ENCODE data around the gene PRM2. TPM values are rescaled to one million over a fixed set of nuclear protein-coding genes. Genes with fewer than 3 reads are reported as not detected.
"Not testable (repeated sequence)": the region's sequence is repeated elsewhere in the genome, so short reads cannot be mapped to it uniquely, and the experiment has no call there.

The PRM2 gene
- total RNA-seq, 1 experiment from 2014 or later, result not detected

DNA sequence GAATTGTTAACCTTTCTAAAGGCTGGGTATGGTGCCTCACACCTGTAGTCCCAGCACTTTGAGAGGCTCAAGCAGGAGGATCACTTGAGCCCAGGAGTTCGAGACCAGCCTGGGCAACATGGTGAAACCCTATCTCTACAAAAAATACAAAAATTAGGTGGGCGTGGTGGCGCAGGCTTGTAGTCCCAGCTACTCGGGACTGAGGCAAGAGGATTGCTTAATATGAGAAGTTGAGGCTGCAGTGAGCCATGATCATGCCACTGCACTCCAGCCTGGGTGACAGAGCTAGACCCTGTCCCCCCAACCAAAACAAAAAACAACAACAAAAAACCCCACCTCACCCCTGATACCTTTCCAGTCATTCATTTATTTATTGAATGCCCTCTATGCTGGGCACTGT is 13.4 kb upstream of the PRM2 start:
- DNase-seq (ENCODE audit: low spot score), result not testable (repeated sequence)

- DNase-seq (ENCODE audit: low spot score), result no peak
Measured at GRCh38 chr16:11289202-11289601, 12.9 kb upstream of the PRM2 start.

DNA sequence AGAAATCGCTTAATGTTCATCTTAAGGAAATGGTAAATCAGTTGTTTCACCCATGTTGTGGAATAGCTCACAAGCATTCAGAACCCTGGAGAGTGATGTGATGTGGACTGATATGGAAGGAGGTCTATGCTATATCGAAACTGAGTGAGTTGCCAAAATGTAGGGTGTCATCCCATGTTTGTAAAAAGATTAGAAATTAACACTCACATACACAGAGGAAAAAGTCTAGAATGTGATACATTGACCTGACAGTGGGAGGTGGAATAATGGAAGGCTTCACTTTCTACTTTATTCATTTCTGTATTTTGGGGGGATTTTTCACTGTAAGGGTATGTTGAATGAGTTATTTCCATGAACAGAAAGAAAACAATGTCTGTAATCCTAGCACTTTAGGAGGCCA is 9.6 kb upstream of the PRM2 start:
- no peak for DNase-seq (ENCODE audit: low spot score)

GRCh38 chr16:11283820-11284248 is 7.6 kb upstream of the PRM2 start:
- no peak for DNase-seq (ENCODE audit: low spot score)

DNA sequence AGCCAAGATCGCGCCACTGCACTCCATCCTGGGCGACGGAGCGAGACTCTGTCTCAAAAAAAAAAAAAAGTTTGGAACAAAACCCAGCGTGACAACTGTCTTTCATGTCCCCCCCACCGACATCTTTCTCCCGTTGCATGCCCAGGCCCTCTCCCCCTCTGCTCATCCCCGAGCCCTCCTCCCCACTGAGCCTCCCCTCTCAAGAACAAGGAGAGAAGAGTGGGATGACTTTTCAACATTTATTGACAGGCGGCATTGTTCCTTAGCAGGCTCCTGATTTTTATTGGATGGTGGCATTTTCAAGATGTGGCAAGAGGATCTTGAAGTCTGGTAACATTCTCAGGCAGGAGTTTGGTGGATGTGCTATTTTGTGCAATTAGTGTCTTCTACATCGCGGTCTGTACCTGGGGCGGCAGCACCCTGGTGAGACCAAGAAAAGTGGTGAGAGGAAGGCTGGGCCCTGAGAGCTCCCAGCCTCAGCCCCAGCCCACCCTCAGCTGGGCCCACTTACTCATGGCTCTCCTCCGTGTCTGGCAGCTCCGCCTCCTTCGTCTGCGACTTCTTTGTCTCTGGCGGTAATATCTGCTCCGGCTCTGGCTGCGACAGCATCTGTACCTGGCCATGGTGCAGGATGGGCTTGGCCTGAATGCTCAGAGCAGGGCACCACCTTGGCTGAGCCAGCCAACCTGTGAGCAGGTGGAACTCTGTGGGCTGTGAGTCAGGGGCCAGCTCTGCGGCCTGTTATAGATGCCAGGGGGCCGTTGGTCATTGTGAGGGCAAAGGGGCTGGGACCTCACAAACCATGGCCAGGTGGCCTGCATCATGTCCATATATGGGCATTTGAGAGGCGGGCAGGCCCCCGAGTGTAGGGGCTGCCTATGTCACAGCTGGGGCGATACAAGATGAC is 4.6 kb upstream of the PRM2 start, which contains the start of gene PRM1:
Gene PRM1, minus strand, starts transcription at position 715 of the 907 bp plus-strand sequence. Its CDS starts 92 bp downstream, at position 623.
- no peak for DNase-seq (ENCODE audit: low spot score)

- no peak for DNase-seq (ENCODE audit: low spot score)
Measured at GRCh38 chr16:11278681-11279628, 2.7 kb upstream of the PRM2 start.

DNA sequence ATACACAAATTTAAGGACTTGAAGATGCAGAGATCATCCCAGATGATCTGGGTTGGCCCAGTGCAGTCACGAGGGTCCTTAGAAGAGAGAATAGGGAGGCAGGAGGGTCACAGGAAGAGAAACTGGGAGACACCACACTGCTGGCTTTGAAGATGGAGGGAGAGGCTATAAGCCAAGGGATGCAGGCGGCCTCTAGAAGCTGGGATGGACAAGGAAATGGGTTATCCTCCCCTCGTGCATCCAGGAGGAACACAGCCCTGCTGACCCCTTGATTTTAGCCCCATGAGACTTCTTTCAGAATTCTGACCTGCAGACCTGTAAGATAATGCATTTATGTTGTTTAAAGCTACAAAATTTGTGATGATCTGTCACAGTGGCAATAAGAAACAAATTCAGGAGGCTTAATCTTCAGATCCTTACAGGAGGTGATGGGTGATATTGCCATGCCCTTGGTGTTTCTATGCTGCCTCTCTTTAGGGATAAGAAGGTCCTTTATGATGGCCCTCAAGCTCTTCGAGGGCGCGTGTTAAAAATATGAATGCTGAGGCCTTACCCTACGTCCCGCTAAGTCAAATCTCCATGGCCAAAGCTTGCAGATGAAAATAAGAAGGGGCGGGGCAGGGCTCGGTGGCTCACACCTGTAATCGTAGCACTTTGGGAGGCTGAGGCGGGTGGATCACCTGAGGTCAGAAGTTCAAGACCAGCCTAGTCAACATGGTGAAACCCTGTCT is 1.5 kb upstream of the PRM2 start:
- DNase-seq (ENCODE audit: low spot score), result no peak

GRCh38 chr16:11276896-11277593 is 765 bp upstream of the PRM2 start:
- no peak for DNase-seq (ENCODE audit: low spot score)

- no peak for DNase-seq (ENCODE audit: low spot score)
Measured at GRCh38 chr16:11274964-11275363, 1.3 kb downstream of the PRM2 start.

GRCh38 chr16:11273721-11274324 is 2.5 kb downstream of the PRM2 start:
- no peak for DNase-seq (ENCODE audit: low spot score)

DNA sequence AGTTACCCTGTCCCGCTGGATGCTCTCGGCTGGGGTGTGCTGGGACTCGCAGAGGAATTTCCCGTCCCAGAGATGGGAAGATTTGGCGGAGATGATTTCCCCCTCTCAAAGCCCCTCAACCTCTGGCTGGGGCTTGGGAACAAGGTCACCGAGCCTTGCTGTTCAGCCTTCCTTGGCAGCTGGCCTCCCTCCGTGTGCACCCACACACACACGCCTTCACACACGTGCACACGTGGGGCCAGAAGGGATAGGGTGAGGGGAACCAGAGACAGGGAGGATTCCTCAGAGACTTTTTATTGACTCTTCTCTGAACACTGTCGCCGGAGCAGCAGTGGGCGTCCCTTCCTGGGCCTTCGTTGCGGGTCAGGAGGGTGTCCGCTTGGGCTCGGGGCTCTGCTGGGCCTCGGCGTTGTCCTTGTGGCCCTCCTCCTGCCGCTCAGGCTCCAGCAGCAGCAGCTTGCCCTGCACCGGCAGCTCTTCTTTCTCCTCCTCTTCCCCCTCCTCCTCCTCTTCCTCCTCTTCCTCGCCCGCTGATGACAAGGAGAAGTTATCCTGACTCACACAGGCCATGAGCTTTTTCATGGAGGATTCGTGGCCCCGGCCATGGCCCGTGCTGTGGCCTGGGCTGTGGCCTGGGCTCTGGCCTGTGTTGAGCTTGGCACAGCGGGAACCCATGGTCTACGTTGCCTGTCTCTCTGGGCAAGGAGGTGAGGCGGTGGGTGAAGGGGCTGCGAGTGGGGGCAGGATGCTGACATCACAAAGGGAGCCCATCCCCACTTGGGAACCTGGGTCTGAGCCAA is 3.2 kb downstream of the PRM2 start, which contains the start of gene PRM3:
Gene PRM3, minus strand, starts transcription at position 709 of the 800 bp plus-strand sequence. Its CDS starts 34 bp downstream, at position 675.
- no peak for DNase-seq (ENCODE audit: low spot score)

- DNase-seq (ENCODE audit: low spot score), result no peak
Measured at GRCh38 chr16:11272484-11272883, 3.8 kb downstream of the PRM2 start.

DNA sequence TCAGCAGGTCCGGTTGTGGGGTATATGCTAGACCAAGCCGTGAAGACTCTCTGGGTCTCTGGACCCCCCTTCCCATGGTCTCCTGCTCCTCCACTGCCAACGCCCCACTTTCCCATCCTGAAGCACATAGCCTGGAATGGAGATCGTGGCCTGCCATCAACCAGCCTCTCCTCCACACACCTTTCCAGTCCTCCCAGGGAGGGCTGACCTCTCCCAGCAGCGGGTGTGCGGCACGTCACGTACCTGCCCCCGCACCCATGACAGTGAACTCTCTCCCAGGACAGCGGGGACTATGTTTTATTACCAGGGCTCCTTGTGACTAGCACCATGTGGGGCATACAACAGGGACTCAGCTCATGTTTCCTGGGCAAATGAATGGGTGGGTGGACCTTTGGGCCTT is 4.7 kb downstream of the PRM2 start:
- no peak for DNase-seq (ENCODE audit: low spot score)

GRCh38 chr16:11270602-11271162 is 5.6 kb downstream of the PRM2 start:
- DNase-seq (ENCODE audit: low spot score), result no peak

DNA sequence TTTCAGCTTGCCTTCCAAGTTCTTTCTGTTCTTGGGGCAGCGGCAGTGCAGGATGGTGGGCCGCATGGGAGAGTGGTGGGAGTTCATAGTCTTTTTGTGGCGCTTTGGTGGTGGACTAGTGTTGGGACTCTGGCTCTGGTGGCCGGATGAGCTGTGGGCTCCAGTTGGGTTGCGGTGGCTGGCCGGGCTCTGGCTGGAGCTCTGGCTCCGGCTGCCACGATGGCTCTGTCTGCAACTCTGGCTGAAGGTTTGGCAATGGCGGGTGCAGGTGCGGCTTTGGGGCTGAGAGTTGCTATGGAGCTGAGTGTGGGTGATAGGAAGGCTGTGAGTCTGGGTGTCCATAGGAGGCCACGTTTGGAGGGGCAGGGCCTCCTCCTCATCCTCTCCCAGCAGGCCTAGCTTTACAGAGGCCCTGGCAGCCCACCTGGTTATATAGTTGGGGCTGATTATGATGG is 7.3 kb downstream of the PRM2 start, which contains the start of gene TNP2:
Gene TNP2, minus strand, starts transcription at position 405 of the 455 bp plus-strand sequence. Its CDS starts 63 bp downstream, at position 342.
- no peak for DNase-seq (ENCODE audit: low spot score)

- DNase-seq (ENCODE audit: low spot score), result no peak
Measured at GRCh38 chr16:11265124-11265523, 11.2 kb downstream of the PRM2 start.

DNA sequence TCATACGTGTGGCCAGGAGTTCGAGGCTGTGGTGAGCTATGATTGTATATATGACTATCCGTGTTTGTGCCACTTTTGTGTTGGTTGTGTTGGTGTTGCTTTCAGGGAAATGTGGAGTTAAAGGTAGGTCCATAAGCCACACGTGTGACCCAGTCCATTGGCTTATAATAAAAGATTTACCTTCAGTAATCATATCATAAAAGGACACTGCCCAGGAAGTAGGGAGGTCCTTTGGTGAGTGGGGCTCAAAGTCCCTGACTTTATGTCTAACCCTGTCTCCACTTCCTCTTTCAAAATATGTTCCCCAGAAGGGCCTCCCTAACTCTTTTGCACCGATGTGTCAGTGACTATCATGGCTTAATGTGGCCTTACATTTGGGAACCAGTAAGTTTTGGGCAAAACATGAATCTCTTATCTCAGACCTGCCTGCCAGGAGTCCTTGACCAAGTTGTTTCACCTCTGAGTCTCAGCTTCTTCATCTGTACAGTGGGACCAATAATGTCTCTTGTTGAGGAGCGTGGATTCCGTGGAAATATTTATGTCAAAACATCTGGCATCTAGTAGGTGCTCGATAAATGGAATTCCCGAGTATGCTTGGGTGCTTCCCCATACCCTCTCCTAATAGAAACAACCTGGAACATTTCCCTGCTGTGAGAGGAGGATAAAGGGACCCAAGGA is 12.0 kb downstream of the PRM2 start:
- no peak for DNase-seq (ENCODE audit: low spot score)

DNA sequence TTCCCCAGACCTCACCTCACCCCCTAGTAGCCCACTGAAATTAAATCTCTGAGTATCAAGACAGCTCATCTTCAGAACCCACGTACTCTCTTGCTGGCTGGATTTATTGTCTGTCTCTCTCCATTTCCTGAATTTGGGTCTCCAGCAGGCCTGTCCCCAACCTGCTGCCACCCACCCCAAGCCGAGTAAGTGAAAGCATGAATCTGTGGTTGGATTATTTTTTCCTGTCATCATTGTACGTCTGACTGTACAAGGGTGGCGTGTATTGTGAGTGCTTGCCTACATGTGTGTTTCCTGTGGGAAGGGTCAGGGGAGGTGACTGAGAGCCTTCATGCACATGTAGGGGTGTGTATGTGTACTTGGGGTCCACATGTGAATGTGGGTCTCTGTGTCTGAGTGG is 12.5 kb downstream of the PRM2 start:
- no peak for DNase-seq (ENCODE audit: low spot score)
